Suprapubic skin (tissue), 4 donors: ENCODE results near the gene IFITM1. TPM values are rescaled to one million over a fixed set of nuclear protein-coding genes. Genes with fewer than 3 reads are reported as not detected.
A peak's percentile ranks its signal among the peaks of the same experiment; 100 is the strongest.
"Not testable (repeated sequence)": the region's sequence is repeated elsewhere in the genome, so short reads cannot be mapped to it uniquely, and the experiment has no call there.

ENCODE experiments used
- DNase-seq, 2 donors: peaks; one replicate each; pipeline ENCODE4 v3.0.0-alpha.2; 2019; ENCODE audit warnings: low spot score in 2 of 2
- H3K27ac ChIP-seq: fragments of 200-600 bp; sonication (generic); one replicate; pipeline ENCODE4 v1.5.1; 2019
- H3K27me3 ChIP-seq: fragments of 200-600 bp; sonication (generic); one replicate; pipeline ENCODE4 v1.5.1; 2019
- H3K36me3 ChIP-seq: fragments of 200-600 bp; sonication (generic); one replicate; pipeline ENCODE4 v1.5.1; 2019
- H3K4me1 ChIP-seq: fragments of 200-600 bp; sonication (generic); one replicate; pipeline ENCODE4 v1.5.1; 2019
- H3K4me3 ChIP-seq: fragments of 200-600 bp; sonication (generic); one replicate; pipeline ENCODE4 v1.5.1; 2019; ENCODE audit warnings: mild to moderate bottlenecking
- H3K9me3 ChIP-seq: fragments of 200-600 bp; sonication (generic); one replicate; pipeline ENCODE4 v1.5.1; 2019
- CTCF ChIP-seq, 2 donors: fragments of 200-600 bp in 1 of 2; fragments of 450-650 bp in 1 of 2; sonication (generic) in 1 of 2; IDR thresholded peaks; one replicate each; pipeline ENCODE4 v1.5.1; 2016 to 2019; ENCODE audit warnings: antibody characterized with exemption in 2 of 2, mild to moderate bottlenecking in 1 of 2, moderate library complexity in 1 of 2
- EP300 ChIP-seq: sonication (generic); formaldehyde crosslinking; IDR thresholded peaks from one replicate; pipeline ENCODE4 v1.6.1; 2017; ENCODE audit warnings: antibody characterized with exemption
- POLR2A ChIP-seq, 2 donors: fragments of 450-650 bp; IDR thresholded peaks; one replicate each; pipeline ENCODE4 v1.6.1; 2017; ENCODE audit warnings: antibody characterized with exemption in 2 of 2, mild to moderate bottlenecking in 2 of 2, moderate library complexity in 2 of 2
- POLR2AphosphoS5 ChIP-seq, 3 donors: sonication (generic); formaldehyde crosslinking; IDR thresholded peaks; one replicate each; pipeline ENCODE4 v1.6.1; 2017; ENCODE audit warnings: antibody characterized with exemption in 3 of 3
- WGBS: methylation state at CpG from one replicate; pipeline ENCODE4 v1.1.5; 2018; 5-methylcytosine and 5-hydroxymethylcytosine counted together
- total RNA-seq, 4 donors: library from RNA; depleted of rRNA; stranded (reverse); fragments of >200 nt; gene quantifications; one replicate each; pipeline ENCODE4 v1.1.0, GENCODE V29; 2016

Gene IFITM1
- total RNA-seq, 4 donors from 2014 or later: 50.7 to 128 (median 67.6) TPM

GRCh38 chr11:331358-332060, 17.7 kb downstream of the IFITM1 start:
- Histone ChIP-seq H3K4me1 (peaks cover 32% of the 10 kb centered on the region), H3K36me3 (no peaks in the 10 kb centered on the region), H3K9me3 (no peaks in the 10 kb centered on the region), H3K27ac (no peak overlapping the region), H3K4me3 (no peak overlapping the region), H3K27me3 (no peaks in the 10 kb centered on the region)
- peak in 1 of 2 donors; percentile 54 for DNase-seq
- TF ChIP-seq CTCF (IDR thresholded peaks at IDR 0.05) (no peak), POLR2A (IDR thresholded peaks at IDR 0.05) (no peak), EP300 (no peak), POLR2AphosphoS5 (IDR thresholded peaks at IDR 0.05) (no peak)
- 80% methylated on average over 19 of the region's 19 CpGs for WGBS

- Histone ChIP-seq H3K27ac (no peak overlapping the region), H3K4me3 (no peak overlapping the region), H3K9me3 (no peaks in the 10 kb centered on the region), H3K36me3 (no peaks in the 10 kb centered on the region), H3K27me3 (no peaks in the 10 kb centered on the region), H3K4me1 (peaks cover 20% of the 10 kb centered on the region)
- DNase-seq: no peak
- no peak for TF ChIP-seq CTCF (IDR thresholded peaks at IDR 0.05)
- no peak for TF ChIP-seq POLR2A (IDR thresholded peaks at IDR 0.05)
- no peak for TF ChIP-seq POLR2AphosphoS5 (IDR thresholded peaks at IDR 0.05)
- TF ChIP-seq EP300: no peak
- 92% methylated on average over 19 of the region's 23 CpGs for WGBS
Measured at GRCh38 chr11:332651-333480, 19.0 kb downstream of the IFITM1 start.

GRCh38 chr11:333616-334263, 19.9 kb downstream of the IFITM1 start:
- H3K36me3 ChIP-seq, DNase-seq, H3K27me3 ChIP-seq, H3K9me3 ChIP-seq, H3K4me3 ChIP-seq, H3K27ac ChIP-seq: not testable (repeated sequence)
- WGBS: 85% methylated on average over 17 of the region's 17 CpGs
- H3K4me1 ChIP-seq: peaks cover 16% of the 10 kb centered on the region

GRCh38 chr11:334264-334994, 20.6 kb downstream of the IFITM1 start:
- Histone ChIP-seq H3K27ac (no peak overlapping the region), H3K4me3 (no peak overlapping the region), H3K4me1 (peaks cover 16% of the 10 kb centered on the region), H3K36me3 (no peaks in the 10 kb centered on the region), H3K9me3 (no peaks in the 10 kb centered on the region), H3K27me3 (no peaks in the 10 kb centered on the region)
- no peak for DNase-seq
- WGBS: 50% methylated on average over 25 of the region's 25 CpGs
- TF ChIP-seq EP300 (no peak), CTCF (IDR thresholded peaks at IDR 0.05) (no peak), POLR2AphosphoS5 (IDR thresholded peaks at IDR 0.05) (no peak), POLR2A (IDR thresholded peaks at IDR 0.05) (no peak)

- Histone ChIP-seq H3K4me1 (peaks cover 16% of the 10 kb centered on the region), H3K9me3 (no peaks in the 10 kb centered on the region), H3K4me3 (no peak overlapping the region), H3K36me3 (no peaks in the 10 kb centered on the region), H3K27me3 (no peaks in the 10 kb centered on the region), H3K27ac (peak overlapping the region; percentile 75)
- 70% methylated on average over 15 of the region's 15 CpGs for WGBS
- TF ChIP-seq POLR2AphosphoS5 (IDR thresholded peaks at IDR 0.05) (no peak), CTCF (IDR thresholded peaks at IDR 0.05) (no peak), POLR2A (IDR thresholded peaks at IDR 0.05) (no peak), EP300 (no peak)
- DNase-seq: no peak
Measured at GRCh38 chr11:335779-336658, 22.2 kb downstream of the IFITM1 start.
